Measurements from ENCODE around the gene GNG12. TPM values are rescaled to one million over a fixed set of nuclear protein-coding genes. Genes with fewer than 3 reads are reported as not detected.
A peak's percentile ranks its signal among the peaks of the same experiment; 100 is the strongest.

GNG12 gene
- total and polyA plus RNA-seq, 2 donors (not counting 3 experiments of a cell fraction or from before 2014, with no cell fraction given), result 107 to 152 TPM

- intact Hi-C loops (cut with micrococcal nuclease) (no loop called here), dilution Hi-C loops (cut with MboI; ENCODE audit: extremely low pct_ligation_motif_present, low sequenced_read_pairs) (loop anchor here (25.0 kb wide), 1 partner anchor 213 kb away; no protein-coding TSS in a partner anchor)
- Histone ChIP-seq H3K4me3 (replicated peaks in 1 of 3; ENCODE audit: insufficient read depth in 1 of 3, low read depth in 1 of 3, low read length in 3 of 3) (no peak overlapping the region), H3K79me2 (ENCODE audit: control insufficient read depth, insufficient read depth, low read length) (peaks cover 45% of the 10 kb centered on the region), H3K9ac (replicated peaks; ENCODE audit: extremely low read depth, insufficient read depth, low read length) (peak overlapping the region; percentile 41), H3K27ac (ENCODE audit: insufficient read depth, low read depth, low read length) (peak overlapping the region; percentile 55), H3K9me3 (replicated peaks; ENCODE audit: control insufficient read depth, insufficient read depth, low read length) (no peaks in the 10 kb centered on the region), H4K20me1 (replicated peaks; ENCODE audit: control insufficient read depth, extremely low read depth, insufficient read depth, low read length) (no peaks in the 10 kb centered on the region), H3K9me1 (replicated peaks; ENCODE audit: control insufficient read depth, extremely low read depth, insufficient read depth, low read length) (no peaks in the 10 kb centered on the region), H3K4me2 (ENCODE audit: insufficient read depth, low read length) (no peak overlapping the region), H2AFZ (ENCODE audit: low read depth, low read length) (no peak overlapping the region), H3K4me1 (ENCODE audit: control insufficient read depth, extremely low read depth, insufficient read depth, low read length) (peaks cover 67% of the 10 kb centered on the region), H3K27me3 (ENCODE audit: control insufficient read depth in 2 of 2, insufficient read depth in 2 of 2, low read length in 2 of 2) (no peaks in the 10 kb centered on the region), H3K36me3 (ENCODE audit: control insufficient read depth in 2 of 2, extremely low read depth in 1 of 2, insufficient read depth in 2 of 2, low read length in 2 of 2) (no peaks in the 10 kb centered on the region)
- no peak for TF ChIP-seq POLR2A (IDR thresholded peaks at IDR 0.05; ENCODE audit: low read depth, low read length)
- no peak for TF ChIP-seq EZH2 (IDR thresholded peaks at IDR 0.05; ENCODE audit: borderline replicate concordance, low read depth, low read length, severe bottlenecking)
- TF ChIP-seq MAX (IDR thresholded peaks at IDR 0.05; ENCODE audit: insufficient read depth, insufficient read length), result no peak
- TF ChIP-seq FOS (IDR thresholded peaks at IDR 0.05; ENCODE audit: borderline replicate concordance, insufficient read depth, low read length), result no peak
- no peak for TF ChIP-seq POLR2AphosphoS5 (IDR thresholded peaks at IDR 0.05; ENCODE audit: insufficient read depth, low read depth, low read length)
- TF ChIP-seq GATA2 (IDR thresholded peaks at IDR 0.05; ENCODE audit: insufficient read depth, insufficient read length, low read depth, low read length), result no peak
- no peak for TF ChIP-seq MYC (IDR thresholded peaks at IDR 0.05; ENCODE audit: low read depth, low read length)
- TF ChIP-seq CTCF (IDR thresholded peaks at IDR 0.05; ENCODE audit: extremely low read depth in 1 of 2, insufficient read depth in 1 of 2, low read depth in 1 of 2, low read length in 2 of 2), result no peak
- no peak for TF ChIP-seq JUN (IDR thresholded peaks at IDR 0.05; ENCODE audit: borderline replicate concordance, insufficient read depth, insufficient read length, low read depth)
- POLR2A ChIA-PET, result interaction anchor here (0.8 kb wide), 1 partner anchor 64 kb away, joined by 4 read pairs; no protein-coding TSS in a partner anchor
- DNase-seq (ENCODE audit: low read depth, low spot score) (no peak), FAIRE-seq (no peak)
- no TSS peak for BruUV-seq (replicated peaks)
- CTCF ChIA-PET, result interaction anchor here (1.0 to 13.8 kb wide), 6 partner anchors 10 to 223 kb away, joined by 3 to 392 read pairs (median 6); no protein-coding TSS in a partner anchor
Measured at GRCh38 chr1:67750691-67751054, 82.6 kb downstream of the GNG12 start.
